Measurements from ENCODE around the gene RAB7A. TPM values are rescaled to one million over a fixed set of nuclear protein-coding genes. Genes with fewer than 3 reads are reported as not detected.
A peak's percentile ranks its signal among the peaks of the same experiment; 100 is the strongest.

RAB7A gene
- total and polyA plus RNA-seq, 11 donors, result 143 to 343 (median 253) TPM

DNA sequence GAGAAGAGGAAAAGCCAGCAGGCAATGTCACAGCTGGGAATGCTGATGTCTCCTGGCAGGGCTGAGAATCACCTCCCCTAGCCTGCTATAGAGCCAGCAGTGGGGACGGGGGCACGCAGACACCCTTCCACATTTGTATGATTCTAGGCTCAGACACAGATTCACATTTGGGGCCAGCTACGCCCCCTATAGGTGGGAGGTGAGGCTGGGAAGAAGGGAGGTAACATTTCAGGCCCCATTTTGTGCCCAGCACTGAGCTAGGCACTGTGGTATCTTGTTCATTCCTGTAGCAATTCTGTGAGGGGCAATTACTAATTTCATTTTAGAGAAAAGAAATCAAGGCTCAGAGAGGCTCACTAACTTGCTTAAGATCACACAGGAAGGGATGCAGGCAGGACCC, 137.6 kb downstream of the RAB7A start:
- DNase-seq (no peak), ATAC-seq (no peak)
- Histone ChIP-seq H3K4me3 (no peak overlapping the region), H3K36me3 (no peaks in the 10 kb centered on the region), H3K4me1 (peaks cover 0 to 15% (median 10%) of the 10 kb centered on the region in 12 donors), H3K9me3 (peaks cover 0 to 24% (median 20%) of the 10 kb centered on the region in 12 donors), H3K27me3 (no peaks in the 10 kb centered on the region), H3K27ac (no peak overlapping the region)
- intact Hi-C loops (cut with DNase I), result no loop called here
- WGBS, 4 donors, result 40 to 82% (median 67%) methylated on average over 1 to 3 of the region's 3 CpGs
- TF ChIP-seq, protein P1, sequence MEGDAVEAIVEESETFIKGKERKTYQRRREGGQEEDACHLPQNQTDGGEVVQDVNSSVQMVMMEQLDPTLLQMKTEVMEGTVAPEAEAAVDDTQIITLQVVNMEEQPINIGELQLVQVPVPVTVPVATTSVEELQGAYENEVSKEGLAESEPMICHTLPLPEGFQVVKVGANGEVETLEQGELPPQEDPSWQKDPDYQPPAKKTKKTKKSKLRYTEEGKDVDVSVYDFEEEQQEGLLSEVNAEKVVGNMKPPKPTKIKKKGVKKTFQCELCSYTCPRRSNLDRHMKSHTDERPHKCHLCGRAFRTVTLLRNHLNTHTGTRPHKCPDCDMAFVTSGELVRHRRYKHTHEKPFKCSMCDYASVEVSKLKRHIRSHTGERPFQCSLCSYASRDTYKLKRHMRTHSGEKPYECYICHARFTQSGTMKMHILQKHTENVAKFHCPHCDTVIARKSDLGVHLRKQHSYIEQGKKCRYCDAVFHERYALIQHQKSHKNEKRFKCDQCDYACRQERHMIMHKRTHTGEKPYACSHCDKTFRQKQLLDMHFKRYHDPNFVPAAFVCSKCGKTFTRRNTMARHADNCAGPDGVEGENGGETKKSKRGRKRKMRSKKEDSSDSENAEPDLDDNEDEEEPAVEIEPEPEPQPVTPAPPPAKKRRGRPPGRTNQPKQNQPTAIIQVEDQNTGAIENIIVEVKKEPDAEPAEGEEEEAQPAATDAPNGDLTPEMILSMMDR (IDR thresholded peaks at IDR 0.05), result peak in 6 of 12 donors; percentile 6 to 31 (median 14)
- TF ChIP-seq POLR2A (IDR thresholded peaks at IDR 0.05), result no peak

Other genes starting within 250 kb of the RAB7A start
- gene GATA2, start 233.0 kb upstream of the RAB7A start, total RNA-seq, result 10 to 100 TPM in 7 of 9 donors, 1 to 10 TPM in 2; 6.0 to 30.7 (median 12.3) TPM
- gene GATA2, start 233.0 kb upstream of the RAB7A start, polyA plus RNA-seq, result 10 to 100 TPM; 16.8 to 18.2 TPM
- 100 to 1,000 TPM in 5 of 9 donors, 10 to 100 TPM in 4; 71.7 to 161 (median 119) TPM for gene RPN1, start 75.4 kb upstream of the RAB7A start, total RNA-seq
- 100 to 1,000 TPM in 1 of 2 donors, 10 to 100 TPM in 1; 55.4 to 290 TPM for gene RPN1, start 75.4 kb upstream of the RAB7A start, polyA plus RNA-seq
- gene ACAD9, start 153.4 kb downstream of the RAB7A start, total RNA-seq, result 10 to 100 TPM; 29.9 to 44.9 (median 36.7) TPM
- gene ACAD9, start 153.4 kb downstream of the RAB7A start, polyA plus RNA-seq, result 10 to 100 TPM; 24.6 to 25.8 TPM